HEK293 (cell line): ENCODE data around the gene TMEM60.

Experiments
- CTCF ChIA-PET: fragments of 350-600 bp; formaldehyde crosslinking; extraction: SDS; loops from one replicate; lab custom pipeline; 2021; ENCODE audit warnings: antibody characterized with exemption; lab: Yijun Ruan, JAX
- POLR2A ChIA-PET: fragments of 300-600 bp; formaldehyde crosslinking; extraction: SDS; loops from one replicate; lab custom pipeline; 2020; ENCODE audit warnings: antibody characterized with exemption, inconsistent platforms; lab: Yijun Ruan, JAX
- H3K27ac ChIP-seq: fragments of 200-500 bp; sonication (Bioruptor generic); 2 replicates; pipeline ENCODE4 v1.5.1; 2014; ENCODE audit warnings: low read depth, low read length, control low read depth, inconsistent platforms; ENCODE audit errors: extremely low read depth
- H3K36me3 ChIP-seq, 2 experiments: fragments of 200-500 bp in 1 of 2; sonication (Bioruptor generic) in 1 of 2; 1 replicate in 1 of 2; 2 replicates in 1 of 2; pipeline ENCODE4 v1.5.1; 2014 to 2017; ENCODE audit warnings: inconsistent platforms in 2 of 2, low read length in 2 of 2; ENCODE audit not compliant: control insufficient read depth in 2 of 2, insufficient read depth in 1 of 2
- H3K4me1 ChIP-seq: fragments of 200-500 bp; sonication (Bioruptor generic); 2 replicates; pipeline ENCODE4 v1.5.1; 2014; ENCODE audit warnings: mild to moderate bottlenecking, low read length, inconsistent platforms; ENCODE audit not compliant: control insufficient read depth, insufficient read depth
- H3K4me3 ChIP-seq: 2 replicates; pipeline ENCODE4 v1.5.1; 2011; ENCODE audit warnings: low read depth, mild to moderate bottlenecking, control low read depth, low read length, moderate library complexity
- H3K9me3 ChIP-seq: fragments of 200-500 bp; sonication (Bioruptor generic); 2 replicates; pipeline ENCODE4 v1.5.1; 2014; ENCODE audit warnings: low read depth, low read length, inconsistent platforms; ENCODE audit not compliant: control insufficient read depth, insufficient read depth
- AEBP2 ChIP-seq: fragments of 450-650 bp; formaldehyde crosslinking; IDR thresholded peaks from 2 replicates; pipeline ENCODE4 v1.5.1; 2016; ENCODE audit warnings: missing biosample characterization, missing genetic modification characterization, borderline replicate concordance
- KLF10 ChIP-seq: fragments of 450-650 bp; IDR thresholded peaks from 2 replicates; pipeline ENCODE4 v1.5.1; 2018; ENCODE audit warnings: missing biosample characterization, mild to moderate bottlenecking, missing genetic modification characterization
- KLF9 ChIP-seq: fragments of 450-650 bp; formaldehyde crosslinking; IDR thresholded peaks from 2 replicates; pipeline ENCODE4 v1.5.1; 2016; ENCODE audit warnings: missing biosample characterization, missing genetic modification characterization, low read depth
- OSR2 ChIP-seq: fragments of 450-650 bp; formaldehyde crosslinking; IDR thresholded peaks from 2 replicates; pipeline ENCODE4 v1.5.1; 2016; ENCODE audit warnings: missing biosample characterization, missing genetic modification characterization
- PATZ1 ChIP-seq: fragments of 450-650 bp; formaldehyde crosslinking; IDR thresholded peaks from 2 replicates; pipeline ENCODE4 v1.5.1; 2016; ENCODE audit warnings: missing biosample characterization, missing genetic modification characterization
- SETDB1 ChIP-seq: IDR thresholded peaks from one replicate; pipeline ENCODE4 v1.6.1; 2017; ENCODE audit warnings: mild to moderate bottlenecking, low read length, moderate library complexity, mixed read lengths; ENCODE audit not compliant: insufficient read length
- SP2 ChIP-seq: fragments of 450-650 bp; formaldehyde crosslinking; IDR thresholded peaks from 2 replicates; pipeline ENCODE4 v1.5.1; 2016; ENCODE audit warnings: missing biosample characterization, missing genetic modification characterization
- ZBTB26 ChIP-seq: fragments of 450-650 bp; formaldehyde crosslinking; optimal IDR thresholded peaks from 2 replicates; pipeline ENCODE3; 2016; ENCODE audit warnings: missing biosample characterization, mild to moderate bottlenecking, missing genetic modification characterization
- ZBTB48 ChIP-seq: fragments of 450-650 bp; formaldehyde crosslinking; IDR thresholded peaks from 2 replicates; pipeline ENCODE4 v1.5.1; 2016; ENCODE audit warnings: missing biosample characterization, missing genetic modification characterization
- ZNF18 ChIP-seq: fragments of 450-650 bp; formaldehyde crosslinking; IDR thresholded peaks from 2 replicates; pipeline ENCODE4 v1.5.1; 2016; ENCODE audit warnings: missing biosample characterization, missing genetic modification characterization
- ZNF239 ChIP-seq: fragments of 450-650 bp; formaldehyde crosslinking; IDR thresholded peaks from 2 replicates; pipeline ENCODE4 v1.5.1; 2016; ENCODE audit warnings: missing biosample characterization, missing genetic modification characterization
- ZNF335 ChIP-seq: fragments of 450-650 bp; formaldehyde crosslinking; conservative IDR thresholded peaks from 2 replicates; pipeline ENCODE4 v1.5.1; 2016; ENCODE audit warnings: missing biosample characterization, missing genetic modification characterization
- ZNF433 ChIP-seq: fragments of 450-650 bp; formaldehyde crosslinking; IDR thresholded peaks from 2 replicates; pipeline ENCODE4 v1.5.1; 2016; ENCODE audit warnings: missing biosample characterization, missing genetic modification characterization, low read depth
- ZNF555 ChIP-seq: fragments of 450-650 bp; formaldehyde crosslinking; conservative IDR thresholded peaks from 2 replicates; pipeline ENCODE4 v1.5.1; 2017; ENCODE audit warnings: missing biosample characterization, mild to moderate bottlenecking, missing genetic modification characterization, inconsistent platforms
- ZNF701 ChIP-seq: fragments of 450-650 bp; formaldehyde crosslinking; IDR thresholded peaks from 2 replicates; pipeline ENCODE4 v1.5.1; 2016; ENCODE audit warnings: missing biosample characterization, missing genetic modification characterization
- TF ChIP-seq, protein P1 (sequence below): fragments of 450-650 bp; formaldehyde crosslinking; IDR thresholded peaks from 2 replicates; pipeline ENCODE4 v1.5.1; 2017; ENCODE audit warnings: missing biosample characterization, missing genetic modification characterization

Gene TMEM60

GRCh38 chr7:77802557-77803405 lies 4.5 kb upstream of the TMEM60 start:
- CTCF ChIA-PET = interaction anchor here (0.7 kb wide), 1 partner anchor 31 kb away, joined by 3 read pairs; no protein-coding TSS in a partner anchor
- POLR2A ChIA-PET = no interaction called here
- Histone ChIP-seq H3K4me1 (0 out of 2 replicates have a peak, but pooled peaks cover 5% of the 10 kb centered on the region), H3K9me3 (no peaks in the 10 kb centered on the region), H3K27ac (no peak overlapping the region), H3K36me3 (no peaks in the 10 kb centered on the region), H3K4me3 (no peak overlapping the region)
- TF ChIP-seq ZNF701 (tag by site-specific recombination) (no peak), OSR2 (no peak), ZNF239 (tag by site-specific recombination) (no peak)

DNA sequence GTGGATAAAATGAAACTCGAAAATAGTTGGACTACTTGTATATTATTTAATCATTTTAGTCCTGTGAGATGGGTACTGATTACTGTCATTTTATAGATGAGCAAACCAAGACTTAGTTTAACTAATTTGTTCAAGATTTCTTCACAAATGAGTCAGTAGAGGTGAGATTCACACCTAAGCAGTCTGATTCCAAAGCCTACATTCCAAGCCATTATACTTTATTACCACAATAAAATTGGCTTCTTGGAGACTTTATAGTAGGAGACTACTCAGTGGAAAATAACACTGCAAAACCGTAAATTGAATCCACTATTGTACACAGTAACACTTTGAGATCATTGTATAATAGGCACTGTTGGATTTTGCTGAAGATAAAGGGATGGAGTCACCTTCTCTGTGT lies 2.5 kb upstream of the TMEM60 start:
- CTCF ChIA-PET = no interaction called here
- no peaks in the 10 kb centered on the region for H3K9me3 ChIP-seq
- TF ChIP-seq ZBTB48 (tag by site-specific recombination) (no peak), ZNF335 (no peak), ZNF18 (peak; percentile 59)
- POLR2A ChIA-PET = no interaction called here
- no peak overlapping the region for H3K27ac ChIP-seq
- H3K4me3 ChIP-seq = no peak overlapping the region
- 0 out of 2 replicates have a peak, but pooled peaks cover 5% of the 10 kb centered on the region for H3K4me1 ChIP-seq
- no peaks in the 10 kb centered on the region; a peak in 1 of 3 replicates for H3K36me3 ChIP-seq

- peak overlapping the region; percentile 98 for H3K4me3 ChIP-seq
- H3K27ac ChIP-seq = no peak overlapping the region
- 0 out of 2 replicates have a peak, but pooled peaks cover 5% of the 10 kb centered on the region for H3K4me1 ChIP-seq
- H3K36me3 ChIP-seq = no peaks in the 10 kb centered on the region; a peak in 1 of 3 replicates
- TF ChIP-seq ZNF555 = no peak
- TF ChIP-seq, protein P1, sequence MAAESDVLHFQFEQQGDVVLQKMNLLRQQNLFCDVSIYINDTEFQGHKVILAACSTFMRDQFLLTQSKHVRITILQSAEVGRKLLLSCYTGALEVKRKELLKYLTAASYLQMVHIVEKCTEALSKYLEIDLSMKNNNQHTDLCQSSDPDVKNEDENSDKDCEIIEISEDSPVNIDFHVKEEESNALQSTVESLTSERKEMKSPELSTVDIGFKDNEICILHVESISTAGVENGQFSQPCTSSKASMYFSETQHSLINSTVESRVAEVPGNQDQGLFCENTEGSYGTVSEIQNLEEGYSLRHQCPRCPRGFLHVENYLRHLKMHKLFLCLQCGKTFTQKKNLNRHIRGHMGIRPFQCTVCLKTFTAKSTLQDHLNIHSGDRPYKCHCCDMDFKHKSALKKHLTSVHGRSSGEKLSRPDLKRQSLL = peak; percentile 54; the same call in 1 of the 2 replicates
- no peak for TF ChIP-seq ZNF433 (tag by site-specific recombination)
- no peak for TF ChIP-seq KLF10
- POLR2A ChIA-PET = interaction anchor here (1.6 kb wide), 1 partner anchor 12 kb away, joined by 5 read pairs; no protein-coding TSS in a partner anchor
- CTCF ChIA-PET = interaction anchor here (1.3 kb wide), 1 partner anchor 40 kb away, joined by 3 read pairs; no protein-coding TSS in a partner anchor
- no peaks in the 10 kb centered on the region for H3K9me3 ChIP-seq
Observed at GRCh38 chr7:77800158-77800557, 1.9 kb upstream of the TMEM60 start.

DNA sequence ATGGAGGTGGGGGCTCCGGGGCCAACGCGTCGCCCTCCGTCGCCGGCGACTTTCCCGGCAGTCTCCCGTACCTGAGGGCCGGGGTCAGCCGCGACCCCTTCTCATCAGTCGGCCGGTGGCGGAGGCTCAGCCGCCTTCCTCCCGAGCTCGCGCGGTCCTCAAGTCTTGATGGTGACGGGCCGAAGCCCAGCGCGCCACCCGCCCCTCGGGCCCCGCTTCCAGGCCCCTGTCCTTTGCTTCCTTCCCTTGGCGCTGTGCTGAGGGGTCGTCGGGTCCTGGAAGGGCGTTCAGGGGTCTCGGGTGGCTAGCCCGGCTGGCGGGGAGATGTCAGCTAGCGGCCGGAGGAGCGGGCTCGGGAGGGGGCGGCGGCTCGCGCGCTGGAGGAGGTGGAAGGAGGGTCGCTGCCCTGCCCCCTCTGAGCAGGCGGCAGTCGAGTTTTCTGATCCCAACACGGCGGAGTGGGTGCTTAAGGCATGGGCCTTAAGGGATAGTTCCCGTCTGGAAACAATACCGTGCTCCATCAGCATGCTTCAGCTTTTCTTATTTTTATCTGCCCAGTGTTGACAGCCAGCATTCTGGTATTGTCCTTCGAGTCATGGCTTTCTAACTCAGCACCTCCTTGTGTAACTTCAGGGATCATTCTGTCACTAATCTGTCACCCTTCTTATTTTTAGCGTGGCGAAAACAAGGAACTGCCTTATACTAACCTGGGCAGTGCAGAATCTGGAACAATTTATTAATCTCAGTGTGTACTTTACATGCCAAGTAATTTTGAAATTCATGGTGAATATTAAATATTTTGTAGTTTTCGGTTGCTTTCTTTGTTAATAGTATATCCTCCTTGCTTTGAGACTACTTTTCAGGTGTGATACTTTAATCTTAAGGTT lies 1.1 kb upstream of the TMEM60 start:
- ChIA-PET CTCF (interaction anchor here (0.9 to 1.3 kb wide), 5 partner anchors 12 to 148 kb away, joined by 3 to 4 read pairs (median 3); no protein-coding TSS in a partner anchor), POLR2A (interaction anchor here (0.7 to 1.8 kb wide), 10 partner anchors 13 to 221 kb away, joined by 3 to 5 read pairs (median 4); partner anchors contain the start of gene RSBN1L)
- H3K36me3 ChIP-seq = peaks cover 0 to 4% of the 10 kb centered on the region in 2 experiments; a peak in 1 of 3 replicates
- H3K27ac ChIP-seq = peak overlapping the region; percentile 82
- H3K9me3 ChIP-seq = no peaks in the 10 kb centered on the region
- H3K4me1 ChIP-seq = 0 out of 2 replicates have a peak, but pooled peaks cover 5% of the 10 kb centered on the region
- H3K4me3 ChIP-seq = peak overlapping the region; percentile 98
- TF ChIP-seq AEBP2 (tag by site-specific recombination) = no peak
- peak; percentile 37; the same call in 1 of the 2 replicates for TF ChIP-seq PATZ1 (tag by site-specific recombination)
- peak; percentile 73 for TF ChIP-seq KLF9 (tag by site-specific recombination)
- 0 out of 2 replicates have a peak, but pooled peaks have one; percentile 11 for TF ChIP-seq SP2 (tag by site-specific recombination)
- TF ChIP-seq SETDB1 = no peak
- peak; percentile 76 for TF ChIP-seq ZBTB26 (tag by site-specific recombination)
